Breast epithelium (tissue), 3 donors: Measurements from ENCODE around the gene SUPT6H.

Source experiments
- CTCF ChIP-seq, 3 donors: fragments of 450-650 bp; IDR thresholded peaks; one replicate each; pipeline ENCODE4 v1.5.1; 2016 to 2017; ENCODE audit warnings: antibody characterized with exemption in 3 of 3, mild to moderate bottlenecking in 3 of 3, moderate library complexity in 3 of 3
- POLR2A ChIP-seq: fragments of 450-650 bp; IDR thresholded peaks from one replicate; pipeline ENCODE4 v1.6.1; 2016; ENCODE audit warnings: antibody characterized with exemption, mild to moderate bottlenecking, moderate library complexity

- TF ChIP-seq POLR2A (no peak), CTCF (IDR thresholded peaks at IDR 0.05) (no peak)
Measured at GRCh38 chr17:28716740-28717577, 55.0 kb downstream of the SUPT6H start.
